Measurements from ENCODE around the gene ANK2. TPM values are rescaled to one million over a fixed set of nuclear protein-coding genes. Genes with fewer than 3 reads are reported as not detected.

The ANK2 gene
- total RNA-seq, 2 experiments from 2014 or later: 1.7 to 3.2 TPM

DNA sequence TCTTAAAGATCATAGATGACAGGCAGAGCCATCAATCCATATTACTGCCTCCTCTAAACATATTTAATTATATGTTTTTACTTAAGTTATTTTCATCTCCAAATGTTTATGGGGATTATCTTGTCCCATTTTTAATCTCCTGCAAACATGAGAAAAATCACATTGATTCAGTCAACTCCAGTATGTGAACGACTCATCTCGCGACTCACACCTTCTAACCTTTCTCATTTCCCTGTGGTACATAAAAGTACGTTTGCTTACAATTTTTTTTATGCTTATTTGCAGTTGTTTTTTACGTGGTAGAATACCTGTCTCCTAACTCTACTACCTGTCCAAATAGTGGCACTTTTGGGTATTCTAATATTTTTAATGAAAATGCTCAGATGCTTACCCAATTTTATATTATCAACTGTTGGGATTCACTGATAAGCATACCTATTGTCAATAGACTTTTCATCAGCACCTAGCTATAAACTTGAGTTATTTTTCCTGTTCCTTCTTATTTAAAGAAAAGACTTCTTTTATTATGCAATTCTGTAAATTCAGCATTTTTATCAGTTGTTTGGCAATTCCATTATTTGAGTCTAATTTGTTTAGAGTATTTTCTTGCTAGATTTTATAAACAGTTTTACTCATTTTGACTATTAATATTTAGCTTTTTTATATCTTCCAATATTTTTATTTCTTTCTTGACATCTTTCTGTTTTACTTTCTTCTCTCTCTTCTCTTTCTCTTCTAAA is 276.6 kb downstream of the ANK2 start:
- no peak overlapping the region for H3K27ac Mint-ChIP-seq

GRCh38 chr4:113327494-113327893 is 278.0 kb downstream of the ANK2 start:
- Mint-ChIP-seq H3K27me3 (peaks cover 5% of the 10 kb centered on the region), H3K27ac (no peak overlapping the region), H3K36me3 (ENCODE audit: low read depth) (no peaks in the 10 kb centered on the region), H3K4me1 (ENCODE audit: low read depth) (no peaks in the 10 kb centered on the region), H3K9me3 (no peaks in the 10 kb centered on the region), H3K4me3 (no peak overlapping the region)
- intact Hi-C loops (cut with micrococcal nuclease): no loop called here
- no peak for TF ChIP-seq CTCF (IDR thresholded peaks at IDR 0.05)
- CTCF ChIA-PET: interaction anchor here (1.0 kb wide), 1 partner anchor 12 kb away, joined by 4 read pairs; no protein-coding TSS in a partner anchor
- POLR2A ChIA-PET: interaction anchor here (0.7 kb wide), 1 partner anchor 829 kb away, joined by 3 read pairs; no protein-coding TSS in a partner anchor
- ATAC-seq: peak; percentile 24
- no peak for DNase-seq

More for the DNA sequence above, 276.6 kb downstream of the ANK2 start:
- Mint-ChIP-seq H3K36me3 (ENCODE audit: low read depth) (no peaks in the 10 kb centered on the region), H3K4me3 (no peak overlapping the region), H3K27me3 (peaks cover 5% of the 10 kb centered on the region), H3K4me1 (ENCODE audit: low read depth) (no peaks in the 10 kb centered on the region), H3K9me3 (no peaks in the 10 kb centered on the region)
- no peak for TF ChIP-seq CTCF (IDR thresholded peaks at IDR 0.05)
- peak; percentile 52 for DNase-seq
- CTCF ChIA-PET: no interaction called here
- no peak for ATAC-seq
- intact Hi-C loops (cut with micrococcal nuclease): no loop called here
- POLR2A ChIA-PET: no interaction called here

DNA sequence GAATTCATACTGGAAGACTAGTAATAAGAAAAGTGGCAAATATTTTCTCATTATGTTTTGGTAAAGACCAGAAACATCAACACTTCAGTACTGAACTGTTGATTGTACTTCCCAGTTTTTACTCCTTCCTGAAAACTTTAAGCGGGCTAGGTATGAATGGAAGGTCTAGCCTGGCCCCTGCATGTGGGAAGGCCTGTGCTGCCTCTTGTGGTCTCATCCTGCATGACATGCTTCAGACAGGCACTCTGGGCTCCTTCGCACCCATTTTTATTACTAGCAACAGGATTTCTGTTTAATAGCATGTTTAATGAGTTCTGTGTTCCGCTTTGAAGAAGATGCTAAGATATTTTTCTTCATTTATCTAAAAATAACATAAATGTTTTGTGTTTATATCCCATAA is 279.1 kb downstream of the ANK2 start:
- peaks cover 5% of the 10 kb centered on the region for H3K27me3 Mint-ChIP-seq
- no peak overlapping the region for H3K27ac Mint-ChIP-seq
- no peaks in the 10 kb centered on the region for H3K9me3 Mint-ChIP-seq
- ATAC-seq (peak; percentile 69), DNase-seq (peak; percentile 29)
- intact Hi-C loops (cut with micrococcal nuclease): no loop called here
- ChIA-PET CTCF (no interaction called here), POLR2A (no interaction called here)
- peak; percentile 54 for TF ChIP-seq CTCF (IDR thresholded peaks at IDR 0.05)
- H3K4me3 Mint-ChIP-seq: no peak overlapping the region
- no peaks in the 10 kb centered on the region for H3K4me1 Mint-ChIP-seq (ENCODE audit: low read depth)
- no peaks in the 10 kb centered on the region for H3K36me3 Mint-ChIP-seq (ENCODE audit: low read depth)

GRCh38 chr4:113330200-113330599 is 280.7 kb downstream of the ANK2 start:
- Mint-ChIP-seq H3K4me1 (ENCODE audit: low read depth) (no peaks in the 10 kb centered on the region), H3K4me3 (no peak overlapping the region), H3K36me3 (ENCODE audit: low read depth) (no peaks in the 10 kb centered on the region), H3K27me3 (peaks cover 5% of the 10 kb centered on the region), H3K9me3 (no peaks in the 10 kb centered on the region), H3K27ac (no peak overlapping the region)
- DNase-seq (no peak), ATAC-seq (no peak)
- POLR2A ChIA-PET: no interaction called here
- CTCF ChIA-PET: interaction anchor here (0.9 to 1.7 kb wide), 3 partner anchors 12 to 65 kb away, joined by 3 to 5 read pairs (median 4); no protein-coding TSS in a partner anchor
- intact Hi-C loops (cut with micrococcal nuclease): no loop called here
- no peak for TF ChIP-seq CTCF (IDR thresholded peaks at IDR 0.05)

DNA sequence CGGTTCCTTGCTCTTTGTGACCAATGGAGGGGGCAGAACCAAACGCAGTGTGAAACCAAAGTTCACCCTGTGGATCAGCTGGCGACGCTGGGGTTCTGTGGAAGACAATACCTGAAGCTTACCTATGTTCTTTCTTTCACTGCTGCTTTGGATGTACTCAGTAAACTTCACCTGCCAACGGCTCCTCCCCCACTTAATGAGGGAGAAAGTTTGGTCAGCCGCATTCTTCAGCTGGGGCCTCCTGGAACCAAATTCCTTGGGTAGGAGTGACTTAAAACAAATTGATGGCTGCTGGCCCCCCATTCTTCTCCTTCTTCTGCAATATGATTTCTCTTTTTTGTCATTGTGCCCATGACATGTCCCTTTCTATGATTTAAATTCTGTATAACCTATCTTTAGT is 282.4 kb downstream of the ANK2 start:
- no peaks in the 10 kb centered on the region for H3K9me3 Mint-ChIP-seq
- no peaks in the 10 kb centered on the region for H3K36me3 Mint-ChIP-seq (ENCODE audit: low read depth)
- ChIA-PET POLR2A (no interaction called here), CTCF (interaction anchor here (1.5 kb wide), 1 partner anchor 14 kb away, joined by 4 read pairs; no protein-coding TSS in a partner anchor)
- intact Hi-C loops (cut with micrococcal nuclease): no loop called here
- no peak for DNase-seq
- H3K27me3 Mint-ChIP-seq: peaks cover 6% of the 10 kb centered on the region
- no peak overlapping the region for H3K27ac Mint-ChIP-seq
- H3K4me3 Mint-ChIP-seq: no peak overlapping the region
- TF ChIP-seq CTCF (IDR thresholded peaks at IDR 0.05): no peak
- no peaks in the 10 kb centered on the region for H3K4me1 Mint-ChIP-seq (ENCODE audit: low read depth)
- ATAC-seq: no peak

Data from activated CD8-positive, alpha-beta T cell treated with anti-CD3 and anti-CD28 coated beads for 36 hours (primary cell).